ENCODE measurements around the gene RGS16.

GRCh38 chr1:182628657-182629056, 24.5 kb upstream of the RGS16 start:
- no peak for TF ChIP-seq ATF2 (tag by site-specific recombination; IDR thresholded peaks at IDR 0.05; ENCODE audit: low read depth)
- TF ChIP-seq CTCF (tag by site-specific recombination; IDR thresholded peaks at IDR 0.05) = no peak
- no peak for TF ChIP-seq PBX3 (CRISPR knock-in tag; IDR thresholded peaks at IDR 0.05)
- TF ChIP-seq BCL6B (tag by site-specific recombination; IDR thresholded peaks at IDR 0.05) = no peak
- no peak for TF ChIP-seq ZNF610 (tag by site-specific recombination; IDR thresholded peaks at IDR 0.05; ENCODE audit: borderline replicate concordance)

Measured in HEK293 (cell line).